ENCODE data around the gene HAS3.

The HAS3 gene

DNA sequence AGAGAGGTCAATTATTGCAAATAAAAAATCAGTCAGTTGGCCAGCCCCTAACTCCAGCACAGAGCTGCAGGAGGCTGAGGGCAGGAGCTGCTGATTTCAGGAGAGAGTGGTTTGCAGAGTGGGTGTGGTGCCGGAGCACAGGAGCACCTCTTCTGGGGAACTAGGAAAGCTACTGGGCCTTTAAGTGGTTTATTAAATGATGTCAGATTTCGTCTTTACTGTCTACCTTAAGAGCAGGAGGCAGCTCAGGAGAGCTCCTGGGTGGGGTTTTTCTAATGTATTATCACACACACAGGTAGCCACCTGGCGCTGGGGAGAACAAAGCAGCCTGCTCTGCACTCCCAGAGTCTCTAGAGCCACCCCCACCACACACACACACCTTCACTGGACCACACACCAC is 11.5 kb upstream of the HAS3 start:
- no peak for DNase-seq

- DNase-seq = no peak
These were observed 11.0 kb upstream of the HAS3 start for GRCh38 chr16:69094501-69094900.

DNA sequence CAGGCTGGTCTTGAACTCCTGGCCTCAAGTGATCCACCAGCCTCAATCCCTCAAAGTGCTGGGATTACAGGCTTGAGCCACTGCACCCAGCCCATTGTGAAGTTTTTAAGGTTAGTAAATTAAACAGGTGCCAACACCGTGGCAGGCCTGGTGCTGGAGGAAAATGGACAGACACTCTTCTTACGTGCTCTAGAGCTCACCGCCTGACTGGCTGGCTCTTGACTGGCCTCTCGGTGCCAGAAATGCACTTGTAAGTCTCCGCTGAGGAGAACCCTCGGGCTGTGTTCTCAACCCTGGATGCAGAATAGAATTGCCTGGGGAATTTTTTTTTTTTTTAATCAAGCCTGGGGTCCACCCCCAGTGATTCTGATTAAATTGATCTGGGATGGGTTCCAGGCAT is 10.3 kb upstream of the HAS3 start:
- no peak for DNase-seq

DNA sequence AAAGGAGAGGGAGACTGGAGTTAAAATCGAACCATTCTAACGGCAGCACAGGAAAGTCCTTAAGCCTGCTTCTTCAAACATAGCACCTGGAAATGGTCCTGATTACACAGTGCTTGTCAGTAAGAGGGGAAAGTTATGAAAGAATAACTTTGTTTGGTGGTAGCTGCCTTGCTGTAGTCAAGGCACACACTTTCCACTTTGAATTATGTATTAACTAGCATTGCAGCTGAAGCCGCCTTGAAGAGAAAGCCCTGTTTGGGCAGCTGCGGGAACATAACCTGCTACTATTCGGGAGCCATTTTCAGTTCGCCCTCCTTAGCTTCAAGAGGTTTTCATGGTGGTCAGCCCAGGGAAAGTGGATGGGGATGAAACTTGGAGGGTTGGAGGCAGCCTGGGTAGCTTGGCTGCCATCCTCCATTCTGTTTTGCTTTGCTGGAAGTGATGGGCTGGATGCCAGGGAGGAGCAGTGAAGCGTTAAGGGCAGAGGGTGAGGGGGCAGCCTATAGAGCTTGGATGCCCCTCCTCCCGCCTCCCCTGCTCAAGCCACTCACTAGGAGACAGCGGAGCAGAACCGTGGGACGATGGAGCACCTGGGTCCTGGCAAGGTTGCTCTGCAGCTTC is 5.3 kb upstream of the HAS3 start:
- no peak for DNase-seq

DNA sequence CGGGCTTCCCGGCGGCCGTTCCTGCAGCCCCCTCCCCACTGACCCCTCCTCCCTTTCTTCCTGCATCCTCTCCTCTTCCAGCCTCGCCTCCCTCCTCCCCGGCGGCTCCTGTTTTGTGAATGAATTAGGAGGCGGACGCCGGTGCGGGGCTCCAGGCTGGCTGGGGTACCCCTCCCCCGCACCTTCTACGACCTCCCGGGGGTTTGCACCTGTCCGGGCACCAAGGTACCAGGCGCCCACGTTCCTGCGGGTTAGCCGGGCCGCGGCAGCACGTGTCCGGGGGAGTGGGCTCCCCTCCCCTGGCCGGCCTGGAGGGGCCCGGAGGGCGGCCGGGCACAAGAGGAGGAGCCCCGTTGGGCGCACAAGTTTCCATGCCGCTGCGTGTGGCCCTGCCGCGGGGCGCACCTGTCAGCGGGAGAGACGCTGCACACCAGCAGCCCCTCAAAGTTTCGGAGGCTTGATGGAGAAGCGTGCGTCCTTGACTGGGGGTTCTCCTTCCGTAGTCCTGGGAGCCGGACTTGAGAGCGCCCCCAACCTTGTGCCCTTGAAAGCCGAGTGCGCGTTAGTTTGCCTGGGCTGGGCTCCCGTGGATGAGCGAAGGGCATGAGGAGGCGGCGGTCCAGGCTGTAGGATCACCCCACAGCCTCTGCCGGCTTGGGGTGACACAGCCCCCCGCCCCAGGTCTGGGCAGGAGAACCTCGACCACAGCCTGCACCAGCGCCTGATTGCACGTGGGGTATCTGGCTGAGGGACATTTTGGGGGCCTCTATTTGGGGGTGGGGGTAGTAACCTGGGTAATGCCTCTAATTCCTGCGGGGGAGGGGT is 1.2 kb downstream of the HAS3 start:
- DNase-seq = no peak

- DNase-seq = peak in 2 of 14 donors; percentile 14 to 19
These were observed 2.0 kb downstream of the HAS3 start for GRCh38 chr16:69107316-69107962.

DNA sequence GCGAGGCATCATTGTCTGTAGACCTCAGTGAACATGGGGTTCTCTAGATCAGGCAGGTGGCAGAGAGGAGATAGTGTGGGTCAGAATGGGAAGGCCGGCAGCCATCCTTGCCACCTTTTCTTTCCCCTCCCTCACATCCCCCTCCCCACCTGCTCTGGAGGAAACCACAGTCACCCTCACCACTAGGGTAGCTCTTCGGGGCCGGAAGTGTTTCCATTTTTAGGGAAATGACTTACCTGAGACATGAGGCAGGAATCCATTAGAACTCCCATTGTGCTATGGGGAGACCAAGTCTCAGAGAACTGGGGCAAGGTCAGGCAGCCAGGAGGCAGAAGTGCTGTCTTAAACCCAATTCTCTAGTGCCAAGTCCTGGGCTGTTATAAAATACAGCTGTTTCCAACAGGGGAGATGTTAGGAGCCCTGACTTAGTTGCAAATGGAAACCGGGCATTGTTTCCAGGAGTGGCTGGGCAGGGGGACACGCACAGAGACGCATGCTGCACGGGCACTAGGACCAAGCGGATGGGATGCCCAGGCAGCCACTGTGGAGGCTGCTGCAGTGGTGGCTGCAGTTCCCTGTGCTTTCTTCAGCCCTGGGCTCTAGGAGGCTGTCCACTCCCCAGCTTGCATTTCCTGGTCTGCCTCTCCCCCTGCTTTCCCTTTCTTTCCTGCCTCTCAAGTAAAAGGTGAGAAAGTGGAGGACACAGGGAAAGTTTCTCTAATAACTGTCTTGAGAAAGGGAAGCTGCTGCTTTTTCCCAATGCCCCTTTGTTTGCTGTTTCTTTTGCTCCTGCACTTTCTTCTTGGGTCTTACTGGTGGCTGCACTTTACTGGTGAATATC is 2.8 kb downstream of the HAS3 start:
- no peak for DNase-seq

DNA sequence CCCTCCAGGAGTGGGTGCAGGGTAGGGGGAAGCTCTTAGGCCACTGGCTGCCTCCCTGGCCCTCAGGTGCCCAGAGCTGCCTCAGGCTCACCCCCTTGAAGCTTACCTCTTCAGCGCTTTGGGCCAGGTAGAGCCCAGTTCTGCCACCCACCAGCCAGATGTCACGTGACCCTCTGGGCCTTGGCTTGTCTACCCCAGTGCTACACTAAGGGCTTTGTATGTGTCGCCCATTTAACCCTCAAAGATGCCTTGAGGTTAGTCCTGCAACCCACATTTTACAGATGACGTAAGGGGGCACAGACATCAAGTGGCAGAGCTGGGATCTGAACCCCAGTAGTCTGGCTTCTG is 3.4 kb downstream of the HAS3 start:
- no peak for DNase-seq

GRCh38 chr16:69109486-69110270 is 4.2 kb downstream of the HAS3 start:
- no peak for DNase-seq

DNA sequence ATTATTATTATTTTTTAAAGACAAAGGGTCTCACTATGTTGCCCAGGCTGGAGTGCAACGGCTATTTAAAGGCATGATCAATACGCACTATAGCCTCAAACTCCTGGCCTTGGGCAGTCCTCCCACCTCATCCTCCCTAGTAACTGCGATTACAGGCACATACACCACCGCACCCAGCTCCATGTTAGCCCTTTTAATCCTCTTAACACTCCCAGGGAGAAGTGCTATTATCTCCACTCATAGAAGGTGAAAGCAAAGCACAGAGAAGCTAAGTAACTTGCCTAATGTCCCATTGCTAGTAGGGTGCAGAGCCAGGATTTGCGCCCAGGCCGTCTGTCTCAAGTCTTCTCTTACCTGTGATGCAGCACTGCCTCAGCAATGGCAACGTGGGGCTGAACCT is 5.0 kb downstream of the HAS3 start:
- no peak for DNase-seq

- DNase-seq = no peak
These were observed 5.9 kb downstream of the HAS3 start for GRCh38 chr16:69111216-69111875.

GRCh38 chr16:69111876-69112230 is 6.4 kb downstream of the HAS3 start:
- DNase-seq = no peak

GRCh38 chr16:69112285-69113129 is 7.1 kb downstream of the HAS3 start:
- peak in 1 of 14 donors; percentile 5 for DNase-seq

DNA sequence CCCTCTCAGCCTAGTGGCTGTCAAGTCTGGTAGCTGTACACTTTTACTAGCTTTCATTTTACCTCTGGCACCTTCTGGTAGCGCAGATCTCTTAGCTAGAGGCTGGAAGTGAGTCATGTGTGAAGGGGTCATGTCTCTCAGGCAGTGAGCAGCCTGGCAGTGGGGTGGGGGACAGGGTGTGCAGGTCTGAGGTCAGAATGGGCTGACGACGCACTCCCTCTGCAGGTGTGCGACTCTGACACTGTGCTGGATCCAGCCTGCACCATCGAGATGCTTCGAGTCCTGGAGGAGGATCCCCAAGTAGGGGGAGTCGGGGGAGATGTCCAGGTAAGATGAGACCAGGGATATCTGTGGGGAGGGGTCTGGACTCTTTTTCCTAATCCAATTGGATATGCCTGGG is 7.8 kb downstream of the HAS3 start:
- no peak for DNase-seq

- DNase-seq = no peak
These were observed 9.0 kb downstream of the HAS3 start for GRCh38 chr16:69114346-69114975.

- DNase-seq = no peak
These were observed 9.5 kb downstream of the HAS3 start for GRCh38 chr16:69114976-69115355.

GRCh38 chr16:69115361-69115760 is 9.9 kb downstream of the HAS3 start:
- no peak for DNase-seq

DNA sequence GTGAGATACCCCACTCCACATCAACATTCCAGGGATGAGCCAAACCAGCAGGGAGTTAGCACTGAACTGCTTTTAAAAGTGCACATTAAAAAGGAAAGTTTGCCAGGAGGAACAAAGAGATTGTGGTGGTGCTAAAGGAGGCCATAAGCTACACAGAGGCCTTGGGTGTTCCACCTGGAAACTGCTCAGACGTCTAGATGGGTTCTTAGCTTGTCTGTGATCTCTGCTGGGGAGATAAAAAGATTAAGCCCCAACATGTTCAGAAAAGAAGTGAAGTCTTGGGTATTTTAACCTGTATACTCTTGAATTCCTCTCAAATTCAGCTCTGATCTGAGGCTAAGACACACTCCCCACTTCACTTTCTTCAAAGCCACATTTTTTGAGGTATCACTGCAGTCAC is 10.4 kb downstream of the HAS3 start:
- DNase-seq = no peak

- DNase-seq = no peak
These were observed 10.9 kb downstream of the HAS3 start for GRCh38 chr16:69116256-69116875.

GRCh38 chr16:69116906-69117305 is 11.5 kb downstream of the HAS3 start:
- no peak for DNase-seq
